ENCODE measurements around the gene GALNT16.

Gene GALNT16

DNA sequence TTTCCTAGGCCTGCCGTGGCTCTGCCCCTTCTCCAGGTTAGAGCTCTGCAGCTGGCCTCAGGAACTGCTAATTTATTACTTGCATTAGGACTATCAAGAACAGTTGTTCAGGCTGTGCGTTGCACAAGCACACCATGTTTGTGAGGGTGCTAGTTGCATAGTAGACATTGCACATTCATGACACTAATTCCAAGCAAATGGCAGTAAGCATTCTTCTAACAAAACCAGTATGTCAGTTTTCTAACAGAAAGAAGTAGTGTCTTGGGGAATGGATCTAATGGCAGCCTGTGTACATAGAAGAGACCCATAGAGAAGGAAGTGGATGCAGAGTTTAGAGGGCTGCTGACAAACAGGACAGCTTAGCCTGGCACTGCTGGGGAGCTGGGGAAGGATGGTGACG is 84.2 kb downstream of the GALNT16 start:
- DNase-seq, result no peak

DNA sequence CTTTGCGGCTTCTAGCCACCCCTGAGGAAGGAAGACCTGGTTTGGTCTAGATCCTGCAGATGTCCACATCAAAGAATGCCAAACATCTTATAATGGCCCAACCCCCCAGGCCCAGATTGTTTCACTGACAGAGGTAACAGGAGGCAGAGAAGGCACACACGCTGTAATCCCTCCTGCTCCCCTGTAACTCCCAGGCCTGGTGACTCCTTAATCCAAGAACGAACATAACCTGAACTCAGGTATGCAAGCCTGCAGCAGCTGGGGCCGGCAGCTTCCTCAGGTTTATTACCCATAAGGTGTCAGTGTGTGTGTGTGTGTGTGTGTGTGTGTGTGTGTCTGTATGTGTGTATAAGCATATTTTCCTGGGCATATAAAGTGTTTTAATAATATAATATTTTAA is 85.4 kb downstream of the GALNT16 start:
- no peak for DNase-seq

DNA sequence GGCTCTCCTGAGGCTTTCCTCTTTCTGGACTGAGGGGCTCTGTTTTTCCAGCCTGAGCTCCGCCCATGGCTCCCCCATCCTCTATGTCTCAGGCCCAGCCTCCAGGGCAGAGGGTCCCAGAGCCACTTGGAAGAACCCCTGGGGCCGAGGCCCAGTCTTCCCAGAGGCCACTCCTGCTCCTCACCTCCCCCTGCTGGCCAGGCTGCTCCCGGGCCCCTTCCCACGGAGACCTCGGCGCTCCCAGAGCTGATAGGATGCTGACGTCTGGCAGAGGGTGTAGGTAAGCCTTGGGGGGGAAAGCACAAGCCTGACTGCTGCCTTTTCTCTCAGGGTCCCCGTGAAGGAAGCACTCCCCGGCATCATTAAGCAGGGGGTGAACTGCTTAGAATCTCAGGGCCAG is 86.8 kb downstream of the GALNT16 start:
- DNase-seq, result no peak

DNA sequence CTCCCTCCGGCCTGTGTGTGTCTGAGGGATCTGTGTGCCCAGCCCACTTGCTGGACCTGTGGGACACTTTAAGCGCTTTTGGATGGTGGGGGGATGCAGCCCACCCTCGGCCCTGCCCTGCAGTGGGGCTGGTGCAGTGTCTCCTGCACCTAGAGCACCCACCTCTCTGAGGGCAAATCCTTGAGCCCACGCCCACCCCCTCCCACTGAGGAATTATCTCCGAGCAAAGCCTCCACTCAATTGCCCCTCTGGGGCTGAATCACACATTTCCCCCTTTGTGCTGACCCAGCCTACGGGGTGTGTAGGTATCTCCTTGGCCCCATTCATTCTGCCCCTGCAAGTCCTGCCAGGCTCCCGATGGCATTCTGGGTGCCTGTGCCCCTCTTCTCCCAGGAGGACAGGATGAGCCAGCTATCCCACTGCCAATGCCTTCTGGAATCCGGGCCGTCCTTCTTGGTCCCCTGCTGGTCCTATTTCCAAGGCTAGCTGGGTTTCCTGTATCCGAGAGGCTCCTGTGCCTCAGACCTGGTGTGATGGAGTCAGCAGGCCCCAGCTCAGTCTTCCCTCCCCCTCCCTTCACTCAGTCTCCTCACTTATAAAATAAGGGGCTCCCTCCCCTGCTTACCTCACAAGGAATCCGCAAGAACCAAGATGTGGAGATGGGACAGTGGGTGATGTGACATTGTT is 89.3 kb downstream of the GALNT16 start:
- no peak for DNase-seq

DNA sequence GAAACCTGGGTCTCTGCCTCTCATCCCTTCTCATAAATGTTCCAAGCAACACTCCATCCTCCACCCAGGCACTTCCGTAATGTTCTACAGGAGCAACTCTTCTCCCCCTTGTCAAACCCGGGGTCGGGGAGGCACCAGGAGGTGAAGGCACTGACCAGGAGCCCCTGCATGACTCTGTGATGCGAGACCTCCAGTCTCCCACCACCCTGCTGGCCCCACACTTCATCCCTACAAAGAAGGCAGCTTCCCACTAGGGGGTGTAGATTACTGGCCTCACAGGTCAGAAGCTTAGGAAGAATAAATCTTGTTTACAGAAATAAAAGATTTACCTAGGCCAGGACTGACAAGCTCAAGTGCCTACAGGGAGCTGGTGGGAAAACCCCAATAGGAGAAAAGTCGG is 90.9 kb downstream of the GALNT16 start:
- DNase-seq, result no peak

DNA sequence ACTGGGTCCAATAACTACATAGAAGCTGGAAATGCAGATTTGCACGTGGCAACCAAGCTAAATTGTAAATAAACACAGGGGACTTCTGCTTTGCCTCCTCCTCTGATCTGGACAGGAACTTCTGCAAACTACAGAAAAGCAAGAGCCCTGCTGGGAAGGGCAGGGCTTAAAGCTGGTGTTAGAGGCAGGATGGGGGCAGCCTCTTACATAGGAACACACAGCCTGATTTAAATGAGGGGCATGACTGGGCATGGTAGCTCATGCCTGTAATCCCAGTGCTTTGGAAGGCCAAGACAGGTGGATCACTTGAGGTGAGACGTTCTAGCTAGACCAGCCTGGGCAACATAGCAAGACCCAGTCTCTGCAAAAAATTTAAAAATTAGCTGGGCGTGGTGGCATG is 91.4 kb downstream of the GALNT16 start:
- no peak for DNase-seq

DNA sequence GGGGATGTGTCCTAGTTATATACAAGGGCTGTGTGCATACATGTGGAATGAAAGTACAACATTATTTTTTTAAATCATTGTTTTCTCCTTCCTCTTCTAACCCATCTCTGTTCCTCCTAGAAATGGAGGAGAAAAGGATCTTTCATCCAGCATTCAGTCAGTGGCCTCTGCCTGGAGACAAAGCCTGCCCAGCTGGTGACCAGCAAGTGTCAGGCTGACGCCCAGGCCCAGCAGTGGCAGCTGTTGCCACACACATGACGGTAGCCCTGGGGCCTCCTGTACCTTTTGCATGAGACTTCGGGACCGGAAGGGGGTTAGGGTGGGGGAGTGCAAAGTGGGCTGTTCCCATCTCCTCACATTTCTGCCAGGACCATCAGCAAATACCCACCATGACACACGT is 92.0 kb downstream of the GALNT16 start:
- no peak for DNase-seq

DNA sequence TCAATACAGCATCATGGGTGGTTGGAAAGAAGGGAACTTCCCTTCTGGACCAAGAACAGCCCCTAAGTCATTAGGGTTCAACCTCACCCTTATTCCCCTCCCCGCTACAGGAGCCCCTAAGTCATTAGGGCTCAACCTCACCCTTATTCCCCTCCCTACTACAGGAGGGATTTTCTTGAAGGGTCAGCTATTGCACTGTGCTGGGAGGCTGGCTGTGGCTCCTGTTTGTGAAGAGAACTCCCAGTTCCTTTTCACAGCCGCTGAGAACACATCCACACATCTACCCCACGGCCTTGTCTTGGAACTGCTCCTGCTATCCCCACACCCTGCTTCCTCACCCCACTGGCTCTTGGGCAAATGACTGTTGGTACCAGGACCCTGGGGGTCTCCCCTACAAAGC is 93.2 kb downstream of the GALNT16 start:
- no peak for DNase-seq

DNA sequence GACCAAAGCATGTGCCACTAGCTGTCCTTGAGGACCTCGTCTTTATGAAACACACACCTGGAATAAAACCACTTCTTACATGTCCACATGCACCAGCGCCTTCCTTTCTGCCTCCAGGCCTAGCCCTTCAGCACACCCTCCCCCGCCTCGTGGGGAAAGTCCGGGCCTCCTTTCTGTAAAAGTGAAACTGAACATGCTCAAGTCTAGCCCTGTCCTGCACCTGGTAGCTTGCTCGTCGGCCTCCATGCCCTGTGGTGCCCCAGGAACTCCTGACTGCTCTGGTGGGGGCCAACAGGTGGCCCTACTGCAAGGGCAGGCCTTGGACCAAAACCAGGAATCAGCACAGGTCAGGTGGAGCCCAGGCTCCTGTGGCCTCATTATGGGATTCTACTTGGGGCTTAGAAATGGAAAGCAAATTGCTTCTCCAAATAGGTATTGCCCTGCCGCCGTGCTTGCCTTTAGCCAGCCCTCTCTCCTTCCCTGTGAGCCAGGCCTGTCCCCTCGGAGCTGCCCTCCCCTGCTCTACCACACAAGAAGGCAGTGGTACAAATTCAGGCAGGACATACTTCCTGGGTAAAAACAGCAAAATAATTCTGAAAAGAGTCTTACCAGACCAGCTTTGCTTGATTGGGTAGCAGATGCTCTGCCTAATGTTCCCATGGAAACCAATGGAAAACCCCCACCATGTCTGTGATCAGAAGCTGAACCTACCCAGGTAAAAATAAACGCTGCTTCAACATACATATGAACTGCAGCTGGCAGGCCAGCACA is 94.6 kb downstream of the GALNT16 start:
- DNase-seq, result peak; percentile 56 to 65

DNA sequence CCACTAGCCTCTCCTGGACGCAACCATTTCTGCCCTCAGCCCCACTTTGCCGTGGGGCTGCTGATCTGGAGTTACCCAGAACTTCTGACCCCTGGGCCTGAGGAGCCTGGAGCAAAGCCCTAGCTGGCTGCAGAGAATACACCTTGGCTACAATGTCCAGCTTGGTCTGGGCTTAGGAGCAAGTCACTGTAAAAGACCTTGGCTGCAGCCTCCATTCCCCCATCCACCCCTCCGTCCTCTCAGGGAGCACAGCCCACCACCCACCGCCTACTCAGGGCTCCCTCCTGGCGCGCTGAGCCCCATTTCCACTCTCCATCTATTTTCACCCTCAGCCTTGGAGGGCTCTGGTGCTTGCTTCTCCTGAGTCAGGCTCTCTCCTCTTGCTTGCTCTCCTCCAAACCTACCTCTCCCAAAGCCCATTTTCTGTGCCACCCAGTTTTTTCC is 95.2 kb downstream of the GALNT16 start:
- no peak for DNase-seq

DNA sequence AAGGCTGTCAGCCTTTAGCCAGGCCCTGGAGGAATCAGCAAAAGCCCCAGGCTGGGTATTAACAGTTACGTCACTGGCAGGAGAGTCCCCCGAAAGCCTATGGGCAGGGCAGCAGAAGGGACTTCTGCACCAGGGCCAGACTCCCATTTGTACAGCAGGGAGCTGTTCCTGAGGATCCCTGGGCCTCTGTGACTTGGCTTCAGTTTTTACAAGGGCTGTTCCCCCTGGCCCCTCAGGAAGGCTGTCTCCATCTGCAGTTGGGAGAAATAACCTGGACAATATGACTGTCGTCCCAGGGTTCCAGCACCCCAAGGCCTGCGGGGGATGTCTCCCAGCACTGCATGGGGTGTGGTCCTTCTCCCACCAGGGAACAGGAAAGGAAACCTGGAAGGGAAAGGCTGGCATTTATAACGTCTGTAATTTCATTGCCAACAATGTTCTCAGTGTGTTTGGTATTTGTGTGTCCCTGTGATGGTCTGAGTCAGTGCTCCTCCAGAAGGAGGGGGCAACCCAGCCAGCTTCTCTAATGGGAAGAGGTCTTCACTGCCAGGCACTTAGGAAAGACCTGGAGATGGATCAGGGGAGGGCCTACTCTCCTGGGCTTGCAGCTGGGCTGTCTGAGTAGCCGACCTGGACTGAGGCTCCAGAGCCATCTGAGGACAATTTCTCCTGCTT is 95.8 kb downstream of the GALNT16 start:
- no peak for DNase-seq

DNA sequence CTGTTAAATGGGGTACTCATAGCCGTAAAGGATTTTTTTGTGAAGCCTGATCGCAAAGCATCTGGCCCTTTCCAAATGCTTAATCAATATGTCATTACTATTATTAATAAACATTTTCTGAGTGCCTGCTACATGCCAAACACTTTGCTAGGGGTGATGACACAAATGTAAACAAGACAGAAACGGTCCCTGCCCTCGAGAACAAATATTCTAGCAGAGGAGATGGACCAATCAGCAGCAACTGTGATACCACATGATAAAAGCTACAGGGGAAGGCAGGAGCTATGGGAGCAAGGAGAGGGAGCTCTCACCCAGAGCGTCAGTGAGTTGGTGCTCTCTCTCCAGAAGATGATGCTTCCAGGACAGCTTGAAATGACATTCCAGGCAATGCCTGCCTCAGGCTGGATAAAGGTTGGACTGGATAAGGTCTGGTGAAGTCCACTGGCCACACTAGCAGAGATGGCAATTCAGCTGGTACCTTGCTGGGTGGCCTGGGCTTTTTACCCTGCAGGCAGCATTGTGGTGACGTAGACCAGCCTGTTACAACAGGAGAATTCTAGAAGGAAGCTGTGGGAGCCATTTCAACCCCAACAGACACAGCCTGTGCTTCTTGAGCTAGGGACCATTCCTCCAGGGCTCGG is 97.1 kb downstream of the GALNT16 start:
- DNase-seq, result no peak

DNA sequence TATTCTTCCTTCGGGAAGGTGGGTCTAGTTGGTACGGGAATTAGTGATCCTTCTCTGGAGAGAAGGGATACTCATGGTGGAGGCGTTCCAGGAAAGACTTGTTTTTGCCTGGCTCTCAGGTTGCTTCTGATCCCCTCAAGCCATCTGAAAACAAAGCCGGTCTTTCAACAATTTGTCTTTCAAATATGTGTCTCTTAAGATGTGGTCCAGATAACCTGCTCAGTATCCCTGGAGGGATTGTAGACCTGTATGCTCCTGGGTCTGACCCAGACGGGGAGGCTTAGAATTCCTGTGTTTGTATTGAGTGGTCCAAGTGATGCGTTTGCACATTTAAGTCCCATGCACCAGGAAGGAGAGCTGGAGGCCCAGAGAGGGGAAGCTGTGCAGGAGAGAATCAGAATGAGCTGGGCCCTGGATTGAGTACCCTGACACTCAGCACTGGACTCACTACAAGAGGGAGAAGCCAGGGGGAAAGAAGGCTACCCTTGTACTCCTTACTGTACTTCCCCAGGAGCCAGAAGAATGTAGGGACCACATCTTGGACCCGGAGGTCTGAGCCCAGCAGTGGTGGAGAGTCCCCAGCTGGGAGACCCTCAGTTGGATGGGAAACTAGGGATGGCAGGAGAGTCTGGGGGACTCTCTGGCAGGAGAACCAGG is 97.7 kb downstream of the GALNT16 start:
- DNase-seq, result no peak

DNA sequence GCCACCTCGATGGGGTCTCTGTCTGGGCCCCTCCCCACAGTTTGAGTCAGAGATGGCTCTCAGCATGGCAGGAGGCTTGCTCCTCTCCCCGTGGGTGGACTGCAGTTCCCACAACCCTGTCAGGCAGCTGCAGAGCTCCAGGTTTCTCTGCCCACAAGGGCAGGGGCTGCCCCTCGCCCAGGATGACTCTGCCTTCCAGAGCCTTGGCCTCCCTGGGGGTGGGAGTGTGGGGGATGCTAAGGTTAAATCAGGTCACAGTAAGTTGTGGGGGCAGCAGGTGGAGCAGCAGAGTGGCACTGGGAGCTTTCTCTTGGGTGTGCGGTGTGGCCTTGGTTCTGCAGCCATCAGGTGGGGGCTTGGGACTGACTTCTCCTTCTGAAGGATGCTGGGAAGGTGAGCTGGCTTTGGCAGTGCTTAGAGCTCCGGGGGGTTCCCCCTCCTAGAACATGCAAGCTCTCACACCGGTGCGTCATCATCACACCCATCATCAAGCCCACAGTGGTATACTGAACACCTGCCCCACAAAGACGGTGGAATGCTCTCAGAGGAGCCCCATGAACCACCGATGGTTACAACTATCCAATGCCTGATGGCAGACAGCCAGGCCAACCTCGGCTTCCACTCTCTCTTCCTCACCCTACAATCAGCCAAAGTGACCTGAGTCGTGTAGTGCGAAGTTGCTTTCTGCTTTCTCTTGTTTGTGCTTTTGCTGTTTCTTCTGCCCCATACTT is 98.4 kb downstream of the GALNT16 start:
- DNase-seq, result no peak

DNA sequence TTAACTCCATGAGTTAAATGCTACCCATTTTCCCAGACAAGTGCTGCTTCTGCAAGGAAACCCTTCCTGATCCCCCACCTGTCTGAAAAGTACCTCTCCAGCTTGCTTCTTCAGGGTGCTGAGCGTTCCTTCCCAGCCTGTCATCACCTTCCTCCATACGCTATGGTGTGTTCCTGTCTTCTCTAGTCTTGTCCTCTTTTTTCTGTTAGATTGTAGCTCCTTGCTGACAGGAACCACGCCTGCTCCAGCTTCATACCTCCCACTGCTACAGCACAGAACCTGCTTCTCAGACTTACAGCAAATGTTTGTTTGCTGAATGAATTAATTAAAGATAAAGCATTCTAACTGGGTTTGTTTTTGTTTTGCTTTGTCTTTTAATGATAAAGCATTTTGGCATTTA is 99.0 kb downstream of the GALNT16 start:
- no peak for DNase-seq

DNA sequence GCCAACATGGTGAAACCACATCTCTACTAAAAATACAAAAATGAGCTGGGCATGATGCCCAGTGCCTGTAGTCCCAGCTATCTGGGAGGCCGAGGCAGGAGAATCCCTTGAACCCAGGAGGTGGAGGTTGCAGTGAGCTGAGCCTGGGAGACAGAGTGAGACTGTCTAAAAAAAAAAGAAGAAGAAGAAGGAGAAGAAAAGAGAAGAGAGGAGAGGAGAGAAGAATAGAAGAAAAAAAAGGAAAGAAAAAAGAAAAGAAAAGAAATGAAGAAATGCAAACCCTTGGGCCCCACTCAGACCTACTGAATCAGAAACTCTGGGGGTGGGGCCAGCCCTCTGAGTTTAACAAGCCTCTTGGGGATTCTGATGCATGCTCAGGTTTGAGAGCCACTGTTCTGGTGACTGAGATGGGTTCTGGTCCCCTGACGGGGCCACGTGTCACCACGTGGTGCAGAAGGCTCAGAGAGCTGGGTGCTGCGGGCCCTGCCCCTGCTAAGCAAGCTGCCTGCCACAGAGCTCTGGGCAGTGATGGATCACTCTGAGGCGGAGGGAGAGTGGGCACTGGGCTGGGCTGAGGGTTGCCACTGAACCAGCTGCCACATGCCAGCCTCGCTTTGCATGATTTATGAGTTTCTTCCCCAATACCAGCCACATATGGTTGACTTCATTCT is 100.6 kb downstream of the GALNT16 start:
- no peak for DNase-seq

DNA sequence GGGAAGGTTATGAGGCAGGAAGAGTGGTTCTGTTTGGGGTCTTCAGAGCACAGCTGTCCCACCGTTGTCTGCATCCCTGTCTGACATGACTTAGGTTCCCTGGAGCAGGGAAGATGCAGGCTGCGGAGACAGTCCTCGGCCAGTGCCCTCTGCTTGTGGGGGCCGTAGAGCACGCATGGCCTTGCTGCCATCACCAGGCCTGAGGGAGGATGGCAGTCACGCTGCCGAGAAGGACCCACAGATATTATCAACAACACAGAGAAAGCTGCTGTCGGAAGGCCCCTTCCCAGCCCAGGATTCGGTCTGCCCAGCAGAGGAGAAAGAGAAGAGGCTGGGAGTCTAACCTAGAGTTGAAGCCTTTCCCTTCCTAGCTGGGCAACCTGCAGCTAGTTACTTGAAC is 103.1 kb downstream of the GALNT16 start:
- DNase-seq, result no peak

DNA sequence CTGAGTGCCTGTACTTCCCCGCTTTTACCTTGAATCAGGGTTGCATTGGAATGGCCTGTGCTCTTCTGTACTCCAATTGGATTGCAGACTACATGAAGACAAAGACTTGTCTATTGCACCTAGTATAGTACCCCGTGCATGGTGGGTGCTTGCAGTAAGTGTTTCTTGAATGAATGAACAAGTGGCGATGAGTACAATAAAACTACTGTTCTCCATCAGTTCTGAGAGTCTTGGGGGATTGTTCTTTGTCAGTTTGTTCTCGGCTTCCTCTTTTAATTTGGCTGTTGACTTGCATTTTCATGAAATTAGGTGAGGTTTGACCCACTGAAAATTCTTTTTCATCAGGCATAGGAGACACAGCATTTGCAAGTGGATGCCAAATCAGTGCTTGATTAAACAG is 104.0 kb downstream of the GALNT16 start:
- DNase-seq, result no peak

DNA sequence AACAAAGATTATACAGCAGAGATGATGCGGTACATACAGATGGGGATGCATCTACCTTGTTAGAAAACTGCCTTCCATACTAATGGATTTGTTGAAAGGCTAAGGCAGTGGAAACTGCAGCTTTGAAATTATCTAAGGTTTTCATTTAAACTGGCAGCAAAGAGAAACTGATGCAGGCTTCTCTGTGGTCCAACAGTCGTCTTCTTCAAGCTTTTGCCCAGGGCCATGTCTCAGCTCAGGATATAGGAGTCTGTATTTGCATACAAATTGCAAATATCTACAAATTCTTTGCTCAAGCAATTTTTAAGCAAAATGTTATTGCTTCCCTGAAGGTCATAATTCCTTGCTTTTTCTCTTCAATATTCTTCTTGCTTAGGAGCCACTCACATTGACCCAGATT is 104.4 kb downstream of the GALNT16 start:
- no peak for DNase-seq

DNA sequence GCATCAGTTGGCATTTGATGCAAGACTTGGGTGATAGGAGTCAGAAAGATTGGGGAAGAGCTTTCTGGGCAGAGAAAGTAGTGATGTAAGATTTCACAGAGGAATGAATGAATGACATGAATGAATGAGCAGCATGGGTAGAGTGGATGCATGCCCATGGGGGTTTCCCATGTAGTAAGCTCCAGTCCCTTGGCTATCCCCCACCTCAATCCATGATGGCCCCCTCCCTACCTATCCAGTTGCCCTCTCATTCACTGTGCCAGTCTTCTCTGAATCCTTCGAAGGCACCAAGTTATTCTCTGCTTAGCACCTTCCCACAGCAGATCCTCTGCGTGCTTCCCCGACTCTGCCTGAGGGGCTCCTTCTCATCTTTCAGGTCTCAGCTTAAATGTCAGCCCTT is 106.1 kb downstream of the GALNT16 start:
- no peak for DNase-seq

DNA sequence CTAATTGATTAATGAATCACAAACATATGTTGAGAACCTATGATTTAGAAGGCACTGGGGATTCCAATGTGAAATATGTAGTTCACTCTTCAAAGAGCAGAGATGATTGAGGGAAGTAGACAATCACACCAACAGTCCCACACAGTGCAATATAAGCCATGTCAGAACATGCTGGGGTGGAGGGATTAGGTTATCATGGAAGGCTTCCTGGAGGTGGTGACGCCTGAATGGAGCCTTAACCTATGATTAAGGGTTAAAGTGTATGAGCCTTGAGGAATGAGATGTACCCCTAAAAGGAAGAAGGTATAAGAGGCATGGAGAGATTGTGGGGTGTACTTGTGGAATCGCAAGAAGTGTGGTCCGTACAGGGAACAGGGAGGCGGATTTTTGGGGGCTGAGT is 106.8 kb downstream of the GALNT16 start:
- no peak for DNase-seq

DNA sequence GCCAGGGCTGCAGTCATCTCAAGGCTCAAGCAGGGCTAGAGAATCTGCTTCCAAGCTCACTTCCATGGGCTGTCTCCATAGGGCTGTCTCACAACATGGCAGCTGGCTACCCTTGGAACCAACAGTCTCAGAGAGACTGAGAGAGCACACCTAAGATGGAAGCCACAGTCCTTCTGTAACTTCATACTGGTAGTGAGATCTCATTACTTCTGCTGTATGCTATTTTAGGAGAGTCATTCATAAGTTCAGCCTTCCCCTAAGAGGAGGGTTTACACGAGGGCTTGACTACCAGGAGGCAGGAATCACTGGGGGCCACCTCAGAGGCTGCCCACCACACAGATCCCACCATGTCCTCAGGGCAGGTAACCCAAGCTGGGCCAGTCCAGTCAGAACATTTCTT is 108.4 kb downstream of the GALNT16 start:
- DNase-seq, result no peak

Data from activated CD4-positive, alpha-beta T cell treated with anti-CD3 and anti-CD28 coated beads for 4 hours (primary cell).